Mucosa of descending colon (tissue), 3 donors: ENCODE measurements around the gene SNX30. TPM values are rescaled to one million over a fixed set of nuclear protein-coding genes. Genes with fewer than 3 reads are reported as not detected.

Experiments used
- ATAC-seq: fragments of 200-7000 bp; cut with Tn5 transposase; one replicate; pipeline ENCODE4 v1.9.1; 2020; ENCODE audit warnings: mild to moderate bottlenecking, moderate library complexity
- DNase-seq, 3 donors: peaks; one replicate each; pipeline ENCODE4 v3.0.0-alpha.2; 2020
- H3K36me3 ChIP-seq: fragments of 200-600 bp; one replicate; pipeline ENCODE4 v1.8.0; 2021; ENCODE audit warnings: low read depth, mild to moderate bottlenecking
- H3K4me1 ChIP-seq: fragments of 200-600 bp; one replicate; pipeline ENCODE4 v1.8.0; 2021; ENCODE audit warnings: low read depth, mild to moderate bottlenecking
- H3K4me3 ChIP-seq: fragments of 200-600 bp; one replicate; pipeline ENCODE4 v1.8.0; 2021; ENCODE audit warnings: mild to moderate bottlenecking
- H3K9me3 ChIP-seq: fragments of 200-600 bp; one replicate; pipeline ENCODE4 v1.8.0; 2021; ENCODE audit warnings: mild to moderate bottlenecking
- intact Hi-C, 2 donors: fragments of 100-400 bp; cut with DNase I in 1 of 2; cut with micrococcal nuclease in 1 of 2; formaldehyde crosslinking; loops; one replicate each; pipeline versions ENCODE4 v1.11.0 to v1.11.1; 2022; cut with DNase I, micrococcal nuclease
- total RNA-seq, 3 donors: library from RNA; stranded (reverse); fragmentation: NEBNext Ultra II Directional in 2 of 3; extraction: Animal tissue kit (Norgen Biotek cat#: 25700) in 2 of 3; gene quantifications; one replicate each; pipeline versions ENCODE4 v1.2.1 to v1.2.4, GENCODE V29; 2021 to 2023
- TF ChIP-seq, protein P1 (sequence below): fragments of 200-600 bp; IDR thresholded peaks from one replicate; pipeline ENCODE4 v1.8.0; 2022; ENCODE audit warnings: antibody characterized with exemption, mild to moderate bottlenecking
- donor health status: DM: no; HTN: no; CAD: no; lungs with moderate emphysema.
- donor health status: DM: no; HTN: no; CAD: no.
- donor health status: DM: no; HTN: yes; CAD: no.

Gene SNX30
- total RNA-seq, 3 donors from 2014 or later, result 19.0 to 38.6 (median 34.8) TPM

DNA sequence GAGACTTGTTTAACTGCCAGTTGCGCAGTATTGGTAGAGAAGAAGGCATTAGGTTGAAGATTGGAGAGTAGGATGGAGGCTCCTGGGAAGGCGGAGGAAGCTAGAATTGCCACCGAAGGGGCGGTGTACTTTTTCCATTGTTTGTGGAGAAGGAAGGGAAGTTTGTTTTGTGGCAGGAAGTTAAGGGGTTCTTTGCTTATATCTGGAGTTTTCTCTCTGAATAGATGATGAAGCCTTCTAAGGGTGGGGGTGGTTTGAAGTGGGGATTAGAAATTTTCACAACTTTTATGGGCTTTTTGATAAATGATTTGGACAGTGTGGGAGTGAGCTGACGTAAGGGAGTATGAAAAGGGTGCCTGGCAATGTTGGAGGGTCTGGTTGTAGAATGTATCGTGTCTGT is 59.3 kb downstream of the SNX30 start:
- TF ChIP-seq, protein P1, sequence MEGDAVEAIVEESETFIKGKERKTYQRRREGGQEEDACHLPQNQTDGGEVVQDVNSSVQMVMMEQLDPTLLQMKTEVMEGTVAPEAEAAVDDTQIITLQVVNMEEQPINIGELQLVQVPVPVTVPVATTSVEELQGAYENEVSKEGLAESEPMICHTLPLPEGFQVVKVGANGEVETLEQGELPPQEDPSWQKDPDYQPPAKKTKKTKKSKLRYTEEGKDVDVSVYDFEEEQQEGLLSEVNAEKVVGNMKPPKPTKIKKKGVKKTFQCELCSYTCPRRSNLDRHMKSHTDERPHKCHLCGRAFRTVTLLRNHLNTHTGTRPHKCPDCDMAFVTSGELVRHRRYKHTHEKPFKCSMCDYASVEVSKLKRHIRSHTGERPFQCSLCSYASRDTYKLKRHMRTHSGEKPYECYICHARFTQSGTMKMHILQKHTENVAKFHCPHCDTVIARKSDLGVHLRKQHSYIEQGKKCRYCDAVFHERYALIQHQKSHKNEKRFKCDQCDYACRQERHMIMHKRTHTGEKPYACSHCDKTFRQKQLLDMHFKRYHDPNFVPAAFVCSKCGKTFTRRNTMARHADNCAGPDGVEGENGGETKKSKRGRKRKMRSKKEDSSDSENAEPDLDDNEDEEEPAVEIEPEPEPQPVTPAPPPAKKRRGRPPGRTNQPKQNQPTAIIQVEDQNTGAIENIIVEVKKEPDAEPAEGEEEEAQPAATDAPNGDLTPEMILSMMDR, result no peak
- Histone ChIP-seq H3K36me3 (no peaks in the 10 kb centered on the region), H3K9me3 (no peaks in the 10 kb centered on the region), H3K4me3 (no peak overlapping the region), H3K4me1 (no peaks in the 10 kb centered on the region)
- DNase-seq (no peak), ATAC-seq (no peak)
- intact Hi-C loops, result no loop called here

DNA sequence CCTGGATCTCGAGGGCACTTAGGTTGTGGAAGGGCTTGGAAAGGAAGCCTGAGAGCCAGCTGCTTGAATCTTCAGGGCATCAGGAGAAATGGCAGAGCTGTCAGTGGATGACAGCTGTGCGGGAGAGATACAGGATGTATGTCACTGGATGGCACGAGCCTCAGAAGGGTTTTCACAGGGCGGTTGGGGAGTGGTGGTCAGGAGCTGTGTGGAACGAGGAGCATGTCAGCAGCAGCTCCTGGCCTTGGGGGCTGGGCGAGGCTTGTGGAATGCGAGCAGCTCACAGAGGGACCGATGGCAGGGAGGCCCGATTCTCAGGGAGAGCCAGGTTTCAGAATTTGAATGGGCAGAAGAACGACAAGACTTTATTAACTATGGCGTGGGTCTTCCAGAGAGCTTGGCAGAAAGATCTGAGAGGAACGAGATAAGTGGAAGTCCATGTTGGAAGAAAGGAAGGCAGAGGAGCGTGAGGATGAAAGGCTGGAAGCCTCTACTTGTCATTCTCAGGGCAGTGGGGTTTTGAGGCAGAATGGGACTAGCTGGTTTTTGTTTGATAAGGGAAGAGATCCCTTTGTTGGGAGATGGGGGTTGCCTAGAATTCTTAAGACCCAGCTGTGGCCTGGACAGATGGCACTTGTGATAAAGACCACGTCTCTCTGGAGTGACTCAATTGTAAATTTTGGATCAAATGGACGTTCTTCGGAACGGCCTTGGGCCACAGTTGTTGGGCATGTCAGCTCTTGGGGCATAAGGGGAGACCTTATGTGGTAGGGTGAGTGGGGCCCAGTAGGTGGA is 60.3 kb downstream of the SNX30 start:
- no peaks in the 10 kb centered on the region for H3K36me3 ChIP-seq
- H3K4me1 ChIP-seq, result no peaks in the 10 kb centered on the region
- no peaks in the 10 kb centered on the region for H3K9me3 ChIP-seq
- DNase-seq (no peak), ATAC-seq (no peak)
- H3K4me3 ChIP-seq, result no peak overlapping the region
- intact Hi-C loops, result no loop called here
- TF ChIP-seq, protein P1, result no peak

DNA sequence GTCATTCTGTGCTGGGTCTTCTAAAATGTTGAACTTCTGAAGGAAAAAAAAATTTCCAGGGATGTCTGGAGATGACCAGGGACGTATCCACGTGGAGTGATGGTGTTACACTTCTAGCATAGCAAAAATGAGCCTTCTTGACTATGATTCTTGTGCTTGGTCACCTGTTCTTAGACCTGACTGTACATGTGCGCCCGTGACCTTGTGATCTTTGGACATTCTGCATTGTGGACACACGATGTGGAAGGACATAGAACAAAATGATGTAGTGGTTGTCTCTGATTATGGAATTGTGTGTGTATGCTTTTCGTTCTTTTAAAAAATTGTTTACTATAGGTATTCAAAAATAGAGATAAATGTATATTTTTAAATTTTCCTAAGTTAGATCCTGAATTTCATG is 61.0 kb downstream of the SNX30 start:
- H3K4me1 ChIP-seq, result no peaks in the 10 kb centered on the region
- H3K9me3 ChIP-seq, result no peaks in the 10 kb centered on the region
- DNase-seq, result no peak
- no peak overlapping the region for H3K4me3 ChIP-seq
- intact Hi-C loops, result no loop called here
- H3K36me3 ChIP-seq, result no peaks in the 10 kb centered on the region
- TF ChIP-seq, protein P1, result no peak
- ATAC-seq, result no peak

DNA sequence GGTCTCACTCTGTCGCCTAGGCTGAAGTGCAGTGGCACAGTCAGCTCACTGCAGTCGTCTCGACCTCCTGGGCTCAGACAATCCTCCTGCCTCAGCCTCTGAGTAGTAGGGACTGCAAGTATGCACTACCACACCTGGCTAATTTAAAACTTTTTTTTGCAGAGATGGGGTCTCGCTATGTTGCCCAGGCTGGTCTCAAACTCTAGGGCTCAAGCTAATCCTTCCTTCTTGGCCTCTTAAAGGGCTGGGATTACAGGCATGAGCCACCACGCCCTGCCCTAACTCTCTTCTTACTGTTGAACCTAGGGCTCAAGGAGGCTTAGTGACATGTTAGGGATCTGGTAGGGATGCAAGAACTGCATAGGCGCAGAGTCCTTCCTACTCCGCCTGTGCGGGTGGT is 65.3 kb downstream of the SNX30 start:
- intact Hi-C loops, result no loop called here
- no peaks in the 10 kb centered on the region for H3K4me1 ChIP-seq
- no peak overlapping the region for H3K4me3 ChIP-seq
- no peaks in the 10 kb centered on the region for H3K36me3 ChIP-seq
- TF ChIP-seq, protein P1, result no peak
- ATAC-seq (no peak), DNase-seq (no peak)
- H3K9me3 ChIP-seq, result no peaks in the 10 kb centered on the region

DNA sequence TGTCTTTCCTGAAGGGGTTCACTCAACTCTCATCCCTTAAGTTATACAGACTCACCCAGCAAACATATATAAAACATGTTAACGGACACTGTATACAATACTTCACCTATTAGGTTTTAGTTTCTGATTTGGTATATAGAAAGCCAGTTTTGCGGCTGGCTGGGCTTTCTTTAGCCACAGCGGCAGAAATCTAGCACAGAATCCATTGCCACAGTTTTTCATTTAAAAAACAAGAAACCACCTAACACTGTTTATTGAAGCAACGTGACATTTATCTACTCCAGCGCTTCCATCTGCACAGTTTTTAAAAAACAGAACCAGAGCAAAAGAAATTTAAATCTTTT is 67.3 kb downstream of the SNX30 start:
- TF ChIP-seq, protein P1, result no peak
- Histone ChIP-seq H3K4me3 (no peak overlapping the region), H3K9me3 (no peaks in the 10 kb centered on the region), H3K36me3 (no peaks in the 10 kb centered on the region), H3K4me1 (no peaks in the 10 kb centered on the region)
- DNase-seq (no peak), ATAC-seq (no peak)
- intact Hi-C loops, result no loop called here
